GM12878 (cell line): ENCODE measurements around the gene PAK5. TPM values are rescaled to one million over a fixed set of nuclear protein-coding genes. Genes with fewer than 3 reads are reported as not detected.

Experiments
- BCL11A ChIP-seq: IDR thresholded peaks from 2 replicates; pipeline ENCODE4 v1.6.1; 2011; ENCODE audit warnings: low read depth, low read length
- CEBPZ ChIP-seq: fragments of 150-350 bp; IDR thresholded peaks from 2 replicates; pipeline ENCODE4 v1.6.1; 2016; ENCODE audit warnings: low read depth, low read length
- CREB1 ChIP-seq: IDR thresholded peaks from 2 replicates; pipeline ENCODE4 v1.6.1; 2012; ENCODE audit warnings: low read depth, mild to moderate bottlenecking, inconsistent platforms
- E2F4 ChIP-seq: IDR thresholded peaks from 2 replicates; pipeline ENCODE4 v1.6.1; 2012; ENCODE audit warnings: low read depth, low read length, improper control_type of control experiment
- MYC ChIP-seq: IDR thresholded peaks from 2 replicates; pipeline ENCODE4 v1.6.1; 2011; ENCODE audit warnings: mild to moderate bottlenecking, low read length, moderate library complexity, inconsistent platforms; ENCODE audit not compliant: insufficient read depth, insufficient replicate concordance, insufficient read length, severe bottlenecking
- PKNOX1 ChIP-seq: fragments of 450-650 bp; IDR thresholded peaks from 2 replicates; pipeline ENCODE4 v1.6.1; 2016; ENCODE audit warnings: mild to moderate bottlenecking
- POU2F2 ChIP-seq: IDR thresholded peaks from 3 replicates; pipeline ENCODE4 v1.6.1; 2011; ENCODE audit warnings: low read depth, mild to moderate bottlenecking, low read length, borderline replicate concordance
- RB1 ChIP-seq: fragments of 450-650 bp; formaldehyde crosslinking; IDR thresholded peaks from 2 replicates; pipeline ENCODE4 v1.6.1; 2017; ENCODE audit warnings: mild to moderate bottlenecking, borderline replicate concordance
- RELA ChIP-seq: fragments of 450-650 bp; IDR thresholded peaks from 2 replicates; pipeline ENCODE4 v1.8.0; 2014; ENCODE audit warnings: borderline replicate concordance; ENCODE audit not compliant: partially characterized antibody
- RUNX3 ChIP-seq: IDR thresholded peaks from 2 replicates; pipeline ENCODE4 v1.6.1; 2012; ENCODE audit warnings: low read length, inconsistent platforms
- SKIL ChIP-seq: fragments of 450-650 bp; IDR thresholded peaks from 2 replicates; pipeline ENCODE4 v1.6.1; 2017; ENCODE audit warnings: mild to moderate bottlenecking, low read depth, inconsistent platforms; ENCODE audit not compliant: poor library complexity, severe bottlenecking
- ZNF24 ChIP-seq: fragments of 450-650 bp; IDR thresholded peaks from 2 replicates; pipeline ENCODE4 v1.6.1; 2017; ENCODE audit warnings: antibody characterized with exemption, mild to moderate bottlenecking
- polyA plus RNA-seq, 11 experiments: library from polyadenylated mRNA; depleted of rRNA in 4 of 11; unstranded in 6 of 11; stranded (reverse) in 5 of 11; fragments of >200 nt; fragmentation: Nextera tagmentation in 4 of 11; fragmentation: Illumina TruSeq in 1 of 11; extraction: Ambion mirVana in 4 of 11; extraction: Trizol in 1 of 11; gene quantifications; 1 replicate in 1 of 11; 2 replicates in 10 of 11; pipeline versions ENCODE4 v1.2.1 to v1.2.3, GENCODE V29; 2011 to 2016; ENCODE audit warnings: inconsistent platforms in 2 of 11, missing spikeins in 2 of 11, low read depth in 1 of 11
- total RNA-seq, 4 experiments: library from RNA; depleted of rRNA in 3 of 4; stranded (reverse); fragments of >200 nt in 3 of 4; fragmentation: Illumina TruSeq in 1 of 4; extraction: Trizol in 1 of 4; gene quantifications; 2 replicates each; pipeline versions ENCODE4 v1.2.1 to v1.2.3, GENCODE V29; 2013 to 2021

The PAK5 gene
- total and polyA plus RNA-seq, 10 of the 15 experiments (the other 5 are each of a cell fraction or from before 2014, with no cell fraction given) = not detected

- TF ChIP-seq CEBPZ (no peak), RELA (no peak), SKIL (no peak), POU2F2 (no peak), CREB1 (no peak), PKNOX1 (no peak), E2F4 (no peak), MYC (no peak), ZNF24 (no peak), RB1 (no peak), BCL11A (no peak), RUNX3 (no peak)
Measured at GRCh38 chr20:9509246-9509645, 329.6 kb downstream of the PAK5 start (continued).
